C4-2B (cell line): ENCODE results near the gene PHETA1.
"Not testable (repeated sequence)": the region's sequence is repeated elsewhere in the genome, so short reads cannot be mapped to it uniquely, and the experiment has no call there.

Experiments
- H3K27ac ChIP-seq: fragments of 450-650 bp; 2 replicates; pipeline ENCODE4 v1.5.1; 2017
- ZFX ChIP-seq: fragments of 450-650 bp; IDR thresholded peaks from 2 replicates; pipeline ENCODE4 v1.6.1; 2017
- TF ChIP-seq, protein P1 (sequence below): fragments of 450-650 bp; conservative IDR thresholded peaks from 2 replicates; pipeline ENCODE4 v1.5.1; 2017; ENCODE audit warnings: mild to moderate bottlenecking

The PHETA1 gene

DNA sequence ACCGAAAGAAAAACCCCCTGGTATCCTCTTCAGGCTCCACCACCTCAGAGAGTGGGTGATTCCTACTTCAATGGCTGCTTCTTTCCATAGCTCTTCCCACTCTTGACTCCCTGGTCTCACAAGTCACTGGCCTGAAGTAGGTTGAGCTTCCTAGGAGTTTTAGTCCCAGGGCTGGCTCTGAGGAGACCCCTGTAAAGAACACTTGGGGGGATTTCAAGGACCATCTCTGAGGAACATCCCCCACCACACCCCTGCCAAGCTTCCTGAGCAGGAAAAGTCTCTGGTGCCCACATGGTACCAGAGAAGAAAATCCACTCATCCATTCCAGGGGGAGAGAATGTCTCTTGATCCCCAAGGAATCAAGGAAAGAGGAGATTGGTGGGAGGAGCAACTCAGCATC lies 25.7 kb downstream of the PHETA1 start:
- TF ChIP-seq, protein P1, sequence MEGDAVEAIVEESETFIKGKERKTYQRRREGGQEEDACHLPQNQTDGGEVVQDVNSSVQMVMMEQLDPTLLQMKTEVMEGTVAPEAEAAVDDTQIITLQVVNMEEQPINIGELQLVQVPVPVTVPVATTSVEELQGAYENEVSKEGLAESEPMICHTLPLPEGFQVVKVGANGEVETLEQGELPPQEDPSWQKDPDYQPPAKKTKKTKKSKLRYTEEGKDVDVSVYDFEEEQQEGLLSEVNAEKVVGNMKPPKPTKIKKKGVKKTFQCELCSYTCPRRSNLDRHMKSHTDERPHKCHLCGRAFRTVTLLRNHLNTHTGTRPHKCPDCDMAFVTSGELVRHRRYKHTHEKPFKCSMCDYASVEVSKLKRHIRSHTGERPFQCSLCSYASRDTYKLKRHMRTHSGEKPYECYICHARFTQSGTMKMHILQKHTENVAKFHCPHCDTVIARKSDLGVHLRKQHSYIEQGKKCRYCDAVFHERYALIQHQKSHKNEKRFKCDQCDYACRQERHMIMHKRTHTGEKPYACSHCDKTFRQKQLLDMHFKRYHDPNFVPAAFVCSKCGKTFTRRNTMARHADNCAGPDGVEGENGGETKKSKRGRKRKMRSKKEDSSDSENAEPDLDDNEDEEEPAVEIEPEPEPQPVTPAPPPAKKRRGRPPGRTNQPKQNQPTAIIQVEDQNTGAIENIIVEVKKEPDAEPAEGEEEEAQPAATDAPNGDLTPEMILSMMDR: no peak
- no peak overlapping the region for H3K27ac ChIP-seq

DNA sequence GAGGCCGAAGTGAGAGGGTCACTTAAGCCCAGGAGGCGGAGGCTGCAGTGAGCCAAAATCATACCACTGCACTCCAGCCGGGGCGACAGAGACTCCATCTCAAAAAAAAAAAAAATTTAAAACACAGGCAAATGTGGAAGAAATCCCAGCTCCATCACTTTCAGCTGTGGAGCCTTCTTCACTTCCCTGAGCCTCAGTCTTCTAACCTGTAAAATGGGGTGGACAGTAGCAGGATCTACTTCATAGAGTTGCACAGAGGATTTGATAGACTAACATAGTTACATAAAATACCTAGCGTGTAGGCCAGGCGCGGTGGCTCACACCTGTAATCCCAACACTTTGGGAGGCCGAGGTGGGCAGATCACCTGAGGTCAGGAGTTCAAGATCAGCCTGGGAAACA lies 26.5 kb downstream of the PHETA1 start:
- H3K27ac ChIP-seq: no peak overlapping the region
- no peak for TF ChIP-seq ZFX
- TF ChIP-seq, protein P1: no peak

DNA sequence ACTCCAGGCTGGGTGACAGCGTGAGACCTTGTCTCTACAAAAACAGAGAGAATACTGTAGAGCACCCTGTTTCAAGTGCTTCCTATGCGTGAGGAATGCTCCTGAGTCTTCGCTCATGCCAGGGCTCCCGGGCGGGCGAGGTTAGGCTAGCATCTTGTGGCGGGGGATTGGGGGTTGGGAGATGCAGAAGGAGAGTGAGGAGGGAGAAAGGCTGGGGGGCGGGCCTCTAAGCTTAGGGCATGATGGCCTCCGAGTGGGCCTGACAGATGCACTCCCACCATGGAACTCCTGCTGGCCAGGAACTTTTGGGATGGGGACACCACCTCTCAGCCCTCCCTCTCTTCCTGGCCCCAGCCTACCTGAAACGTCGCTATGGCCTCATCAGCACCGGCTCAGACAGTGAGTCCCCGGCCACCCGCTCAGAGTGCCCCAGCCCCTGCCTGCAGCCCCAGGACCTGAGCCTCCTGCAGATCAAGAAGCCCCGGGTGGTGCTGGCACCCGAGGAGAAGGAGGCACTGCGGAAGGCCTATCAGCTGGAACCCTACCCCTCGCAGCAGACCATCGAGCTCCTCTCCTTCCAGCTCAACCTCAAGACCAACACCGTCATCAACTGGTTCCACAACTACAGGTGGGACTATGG lies 27.3 kb downstream of the PHETA1 start:
- TF ChIP-seq, protein P1: no peak
- TF ChIP-seq ZFX: no peak
- no peak overlapping the region for H3K27ac ChIP-seq

DNA sequence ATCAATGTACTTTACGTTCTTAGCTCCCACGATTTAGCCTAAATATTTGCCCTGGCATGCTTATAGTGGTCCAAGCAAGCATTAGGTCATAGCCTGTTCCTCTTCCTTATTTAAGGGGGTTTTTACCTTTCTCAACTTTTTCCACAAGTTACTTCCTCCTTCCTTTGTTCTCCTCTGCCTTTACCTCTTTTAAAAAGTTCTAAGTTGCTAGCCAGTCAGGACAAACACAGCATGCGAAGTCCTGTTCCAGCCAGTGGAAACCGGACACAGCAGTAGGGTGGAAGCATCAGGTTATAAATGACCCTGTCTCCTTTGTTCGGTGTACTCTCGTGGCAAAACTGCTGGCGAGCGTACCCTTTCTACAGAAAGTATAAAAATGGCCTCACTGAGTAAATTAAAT lies 28.2 kb downstream of the PHETA1 start:
- H3K27ac ChIP-seq: not testable (repeated sequence)

DNA sequence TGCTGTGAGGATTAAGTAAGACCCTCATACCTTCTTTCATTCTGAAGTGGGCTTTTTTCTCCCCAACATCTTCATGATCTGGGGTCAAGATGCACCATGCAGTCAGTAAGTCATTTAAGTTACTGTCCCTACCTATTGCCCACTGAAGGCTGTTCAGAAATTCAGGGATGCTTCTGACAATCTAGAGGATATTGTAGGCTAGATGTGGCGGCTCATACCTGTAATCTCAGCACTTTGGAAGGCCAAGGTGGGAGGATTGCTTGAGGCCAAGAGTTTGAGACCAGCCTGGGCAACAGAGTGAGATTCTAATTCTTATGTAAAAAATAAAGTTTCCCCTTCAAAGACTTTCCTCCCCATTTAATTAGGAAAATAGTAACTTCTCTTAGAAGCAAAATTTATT lies 28.7 kb downstream of the PHETA1 start:
- no peak overlapping the region for H3K27ac ChIP-seq
- TF ChIP-seq, protein P1: no peak
- TF ChIP-seq ZFX: no peak

DNA sequence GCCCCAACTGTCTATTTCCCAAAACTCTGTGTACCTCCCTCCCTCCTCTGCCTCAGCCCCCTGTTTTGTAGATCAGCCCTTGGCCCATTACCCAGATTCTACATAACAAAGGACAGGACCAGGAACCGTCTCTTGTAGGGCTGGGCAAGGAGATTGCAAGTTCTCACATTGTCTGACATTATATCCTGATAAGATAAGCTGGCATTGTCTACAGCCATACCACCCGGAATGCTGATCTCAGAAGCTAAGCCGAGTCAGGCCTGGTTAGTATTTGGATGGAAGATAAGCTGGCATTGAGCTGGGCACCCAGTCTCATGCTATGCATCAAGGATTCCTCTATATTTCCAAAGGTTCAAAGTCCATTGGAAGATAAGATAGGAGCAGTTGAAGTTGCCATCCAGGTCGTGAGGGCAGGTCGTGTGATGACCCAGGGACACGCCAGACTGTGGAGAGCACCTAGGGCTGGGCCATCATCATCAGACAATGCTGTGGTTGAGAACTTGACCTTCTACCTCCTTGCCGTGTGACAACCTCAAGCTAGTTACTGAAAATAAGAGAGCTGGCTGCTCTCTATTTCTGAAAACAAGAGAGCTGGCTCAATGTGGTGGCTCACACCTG lies 29.5 kb downstream of the PHETA1 start:
- TF ChIP-seq ZFX: no peak
- TF ChIP-seq, protein P1: no peak

DNA sequence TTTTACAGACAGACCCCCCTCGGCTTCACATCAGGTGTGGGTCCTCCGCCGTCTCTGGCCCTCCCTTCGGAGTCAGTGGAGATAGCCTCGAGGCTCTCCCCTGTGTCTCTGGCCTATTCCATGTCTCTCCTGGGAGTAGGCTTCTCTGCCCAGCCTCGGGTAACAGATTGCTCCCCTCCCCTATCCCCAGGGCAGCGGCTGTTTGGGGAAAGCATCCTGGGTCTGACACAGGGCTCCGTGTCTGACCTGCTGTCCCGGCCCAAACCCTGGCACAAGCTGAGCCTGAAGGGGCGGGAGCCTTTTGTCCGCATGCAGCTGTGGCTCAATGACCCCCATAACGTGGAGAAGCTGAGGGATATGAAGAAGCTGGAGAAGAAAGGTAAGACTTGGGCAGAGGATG lies 30.8 kb downstream of the PHETA1 start:
- no peak overlapping the region for H3K27ac ChIP-seq
- TF ChIP-seq ZFX: no peak
- TF ChIP-seq, protein P1: no peak

More for the DNA sequence above, 29.5 kb downstream of the PHETA1 start:
- H3K27ac ChIP-seq: no peak overlapping the region

DNA sequence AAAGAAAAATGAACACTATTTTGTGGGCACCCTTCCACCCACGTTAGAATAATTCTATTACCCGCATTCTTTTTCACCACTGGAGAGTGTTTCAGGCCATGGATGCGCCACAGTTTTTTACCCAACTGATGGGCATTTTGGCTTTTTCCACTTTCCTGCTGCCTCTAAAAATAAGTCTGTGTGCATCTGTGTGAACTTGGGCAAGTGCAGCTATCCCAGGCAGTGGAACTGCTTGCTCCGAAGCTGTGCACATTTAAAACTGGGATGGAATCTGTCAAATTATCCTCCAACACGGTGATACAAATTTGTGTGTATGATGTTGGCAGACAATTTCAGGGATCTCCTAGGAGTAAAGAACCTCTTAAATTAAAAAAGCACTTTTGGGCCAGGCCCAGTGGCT lies 31.5 kb downstream of the PHETA1 start:
- H3K27ac ChIP-seq: no peak overlapping the region
- TF ChIP-seq ZFX: no peak
- TF ChIP-seq, protein P1: no peak

DNA sequence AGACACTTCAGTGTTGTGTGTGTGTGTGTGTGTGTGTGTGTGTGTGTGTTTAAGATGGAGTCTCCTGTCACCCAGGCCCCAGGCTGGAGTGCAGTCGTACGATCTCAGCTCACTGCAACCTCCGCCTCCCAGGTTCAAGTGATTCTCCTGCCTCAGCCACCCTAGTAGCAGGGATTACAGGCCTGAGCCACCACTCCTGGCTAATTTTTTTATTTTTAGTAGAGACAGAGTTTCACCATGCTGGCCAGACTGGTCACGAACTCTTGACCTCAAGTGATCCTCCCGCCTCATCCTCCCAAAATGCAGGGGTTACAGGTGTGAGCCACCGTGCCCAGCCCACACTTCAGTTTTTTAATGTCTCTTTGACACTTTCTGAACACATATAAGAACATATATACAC lies 32.5 kb downstream of the PHETA1 start:
- H3K27ac ChIP-seq: not testable (repeated sequence)
